K562 (cell line): Measurements from ENCODE around the gene KIF6. TPM values are rescaled to one million over a fixed set of nuclear protein-coding genes. Genes with fewer than 3 reads are reported as not detected.

Experiments used
- ATAC-seq: fragments of 200-7000 bp; cut with Tn5 transposase; 3 replicates; pipeline ENCODE4 v1.9.1; 2020; ENCODE audit warnings: moderate library complexity
- BruUV-seq: library from RNA; stranded (reverse); fragments of 400-500 nt; replicated peaks from 2 replicates; lab custom pipeline; 2021; lab: Mats Ljungman, UMichigan
- CTCF ChIA-PET: fragments of 300-600 bp; formaldehyde crosslinking; extraction: SDS; loops from one replicate; lab custom pipeline; 2021; ENCODE audit warnings: low intra/inter-chr PET ratio; lab: Yijun Ruan, JAX
- POLR2A ChIA-PET: fragments of 300-600, 350-650 bp; sonication (Branson Sonifier 250); formaldehyde crosslinking; extraction: SDS; loops from one replicate; lab custom pipeline; 2021; ENCODE audit warnings: antibody characterized with exemption, inconsistent platforms; lab: Yijun Ruan, JAX
- DNase-seq, 4 experiments: peaks; one replicate each; pipeline versions ENCODE4 v3.0.0 to v3.0.0-alpha.2; 2011 to 2018; ENCODE audit warnings: low spot score in 3 of 4, mixed read lengths in 3 of 4; ENCODE audit errors: extremely low read depth in 1 of 4
- FAIRE-seq: peaks from 2 replicates; lab custom pipeline; 2011; peaks lifted over from hg19 to GRCh38; lab: Jason Lieb, UNC
- H2AFZ ChIP-seq: 2 replicates; pipeline ENCODE4 v1.6.0; 2011; ENCODE audit warnings: low read depth, low read length, control low read depth, inconsistent platforms
- H3K27ac ChIP-seq: fragments of 200-600 bp; 3 replicates; pipeline ENCODE4 v1.8.0; 2011; ENCODE audit warnings: low read depth, mild to moderate bottlenecking, control low read depth, inconsistent platforms, low read length, moderate library complexity, mixed read lengths; ENCODE audit errors: extremely low read depth
- H3K27me3 ChIP-seq, 2 experiments: fragments of 300-600 bp in 1 of 2; 2 replicates in 1 of 2; 3 replicates in 1 of 2; pipeline versions ENCODE4 v1.6.0 to v1.8.0; 2011; ENCODE audit warnings: inconsistent platforms in 2 of 2, low read length in 2 of 2, mild to moderate bottlenecking in 1 of 2, mixed read lengths in 1 of 2, moderate library complexity in 1 of 2; ENCODE audit not compliant: control insufficient read depth in 2 of 2, insufficient read depth in 2 of 2
- H3K36me3 ChIP-seq: fragments of 300-600 bp; 3 replicates; pipeline ENCODE4 v1.8.0; 2011; ENCODE audit warnings: mild to moderate bottlenecking, low read length, inconsistent platforms; ENCODE audit not compliant: control insufficient read depth, insufficient read depth
- H3K4me1 ChIP-seq, 2 experiments: fragments of 200-600 bp in 1 of 2; replicated peaks in 1 of 2; 2 replicates in 1 of 2; 3 replicates in 1 of 2; pipeline versions ENCODE4 v1.5.1 to v1.8.0; 2011; ENCODE audit warnings: inconsistent platforms in 2 of 2, low read length in 2 of 2, mild to moderate bottlenecking in 1 of 2, mixed read lengths in 1 of 2, moderate library complexity in 1 of 2; ENCODE audit not compliant: control insufficient read depth in 2 of 2, insufficient read depth in 2 of 2
- H3K4me2 ChIP-seq: 2 replicates; pipeline ENCODE4 v1.6.1; 2011; ENCODE audit warnings: low read length, control low read depth, inconsistent platforms, mixed read lengths; ENCODE audit not compliant: insufficient read depth
- H3K4me3 ChIP-seq: fragments of 200-600 bp; sonication (generic), shearing (Covaris generic); 2 replicates; pipeline ENCODE4 v1.5.1; 2016; ENCODE audit warnings: control low read depth, inconsistent platforms
- H3K79me2 ChIP-seq: fragments of 200-600 bp; 3 replicates; pipeline ENCODE4 v1.8.0; 2011; ENCODE audit warnings: low read length, inconsistent platforms; ENCODE audit not compliant: control insufficient read depth, insufficient read depth
- H3K9ac ChIP-seq, 2 experiments: 2 replicates each; pipeline versions ENCODE4 v1.6.0 to v1.6.1; 2011; ENCODE audit warnings: low read depth in 2 of 2, low read length in 2 of 2, control low read depth in 1 of 2, inconsistent platforms in 1 of 2, mild to moderate bottlenecking in 1 of 2, mixed read lengths in 1 of 2; ENCODE audit not compliant: insufficient read depth in 1 of 2
- H3K9me1 ChIP-seq: one replicate; pipeline ENCODE4 v1.6.0; 2011; ENCODE audit warnings: inconsistent platforms, mild to moderate bottlenecking, low read length, moderate library complexity; ENCODE audit not compliant: control insufficient read depth, insufficient read depth
- H3K9me3 ChIP-seq: replicated peaks from 2 replicates; pipeline ENCODE4 v1.5.1; 2011; ENCODE audit warnings: low read depth, low read length, inconsistent platforms; ENCODE audit not compliant: control insufficient read depth, insufficient read depth
- H4K20me1 ChIP-seq: replicated peaks from 2 replicates; pipeline ENCODE4 v1.6.1; 2011; ENCODE audit warnings: low read length, inconsistent platforms, mixed read lengths; ENCODE audit not compliant: control insufficient read depth, insufficient read depth
- CBX5 ChIP-seq: IDR thresholded peaks from 2 replicates; pipeline ENCODE4 v1.6.1; 2014; ENCODE audit warnings: low read depth, borderline replicate concordance
- CTCFL ChIP-seq: IDR thresholded peaks from 2 replicates; pipeline ENCODE4 v1.6.1; 2011; ENCODE audit warnings: borderline replicate concordance, low read depth, mild to moderate bottlenecking, moderate library complexity, low read length; ENCODE audit not compliant: insufficient read depth, poor library complexity, severe bottlenecking
- EGR1 ChIP-seq: fragments of 450-650 bp; conservative IDR thresholded peaks from 2 replicates; pipeline ENCODE4 v1.6.1; 2017; ENCODE audit warnings: mild to moderate bottlenecking
- HES1 ChIP-seq: fragments of 450-650 bp; IDR thresholded peaks from 2 replicates; pipeline ENCODE4 v1.6.1; 2016; ENCODE audit warnings: low read depth, mild to moderate bottlenecking, moderate library complexity
- ILK ChIP-seq: fragments of 450-650 bp; IDR thresholded peaks from 2 replicates; pipeline ENCODE4 v1.6.1; 2016; ENCODE audit warnings: missing genetic modification characterization, low read depth, mild to moderate bottlenecking, missing compliant biosample characterization, moderate library complexity, borderline replicate concordance
- MCM5 ChIP-seq: fragments of 450-650 bp; IDR thresholded peaks from 2 replicates; pipeline ENCODE4 v1.6.1; 2016; ENCODE audit warnings: low read depth
- NFIX ChIP-seq: fragments of 250-450 bp; sonication (Bioruptor Pico); IDR thresholded peaks from 2 replicates; pipeline ENCODE4 v1.4.0; 2020; ENCODE audit warnings: low read depth, mild to moderate bottlenecking, moderate library complexity
- SMAD4 ChIP-seq: fragments of 250-450 bp; sonication (Bioruptor Pico); conservative IDR thresholded peaks from 2 replicates; pipeline ENCODE4 v1.8.0; 2021; ENCODE audit warnings: inconsistent platforms, mild to moderate bottlenecking, moderate library complexity
- SNRNP70 ChIP-seq: fragments of 200-400 bp; formaldehyde crosslinking; optimal IDR thresholded peaks from 2 replicates; pipeline ENCODE3; 2017; ENCODE audit warnings: low read depth, low read length
- TSHZ1 ChIP-seq: fragments of 250-450 bp; sonication (Bioruptor Pico); IDR thresholded peaks from 2 replicates; pipeline ENCODE4 v1.4.0; 2020; ENCODE audit warnings: mild to moderate bottlenecking, moderate library complexity
- WGBS: fragments of 100-300 bp; shearing (Covaris generic); methylation state at CpG from one replicate; pipeline ENCODE4 v1.1.6; 2016; ENCODE audit warnings: low coverage, mixed read lengths; ENCODE audit not compliant: insufficient coverage; ENCODE audit errors: missing lambda C conversion rate; 5-methylcytosine and 5-hydroxymethylcytosine counted together
- in situ Hi-C: fragments of 300-500 bp; cut with MboI; formaldehyde crosslinking; loops from 4 replicates; pipeline ENCODE4 v1.15.0; 2018; ENCODE audit warnings: inconsistent platforms, mixed read lengths
- intact Hi-C: fragments of 100-400 bp; cut with micrococcal nuclease; formaldehyde crosslinking; loops from 2 replicates; pipeline ENCODE4 v1.14.2; 2022
- polyA plus RNA-seq, 8 experiments: library from polyadenylated mRNA; depleted of rRNA in 4 of 8; stranded (reverse) in 5 of 8; unstranded in 3 of 8; fragments of >200 nt; fragmentation: Nextera tagmentation in 2 of 8; fragmentation: Illumina TruSeq in 1 of 8; extraction: Ambion mirVana in 2 of 8; extraction: Trizol in 1 of 8; gene quantifications; 2 replicates each; pipeline versions ENCODE4 v1.2.1 to v1.2.3, GENCODE V29; 2011 to 2014; ENCODE audit warnings: inconsistent platforms in 1 of 8, missing spikeins in 1 of 8
- total RNA-seq, 7 experiments: library from RNA; depleted of rRNA in 6 of 7; stranded (reverse); fragments of >200 nt in 6 of 7; fragmentation: Illumina TruSeq in 2 of 7; extraction: Trizol in 2 of 7; gene quantifications; 2 replicates each; pipeline versions ENCODE4 v1.2.1 to v1.2.3, GENCODE V29; 2011 to 2021; ENCODE audit warnings: low replicate concordance in 1 of 7

Gene KIF6
- total and polyA plus RNA-seq, 9 of the 15 experiments (the other 6 are each of a cell fraction or from before 2014, with no cell fraction given) = not detected

GRCh38 chr6:39417440-39417839 lies 307.8 kb downstream of the KIF6 start:
- Histone ChIP-seq H3K4me2 (no peak overlapping the region), H2AFZ (no peak overlapping the region), H3K4me1 (no peaks in the 10 kb centered on the region), H3K79me2 (no peaks in the 10 kb centered on the region), H3K9me3 (no peaks in the 10 kb centered on the region), H3K9me1 (no peaks in the 10 kb centered on the region), H3K9ac (no peak overlapping the region), H3K27ac (no peak overlapping the region), H3K36me3 (no peaks in the 10 kb centered on the region), H3K27me3 (peaks cover 10 to 11% of the 10 kb centered on the region in 2 experiments; a peak in 4 of 5 replicates), H3K4me3 (no peak overlapping the region), H4K20me1 (no peaks in the 10 kb centered on the region)
- intact Hi-C loops (no loop called here), in situ Hi-C loops (loop anchor here (5.0 kb wide), 1 partner anchor 50 kb away; no protein-coding TSS in a partner anchor)
- no TSS peak for BruUV-seq
- CTCF ChIA-PET = no interaction called here
- POLR2A ChIA-PET = no interaction called here
- DNase-seq (no peak), FAIRE-seq (no peak), ATAC-seq (no peak)
- 0% methylated on average over 2 of the region's 2 CpGs for WGBS
- TF ChIP-seq CBX5 (no peak), NFIX (CRISPR knock-in tag) (no peak), MCM5 (no peak), EGR1 (no peak), HES1 (no peak)

- no peaks in the 10 kb centered on the region for H3K4me1 ChIP-seq
- FAIRE-seq (no peak), ATAC-seq (no peak), DNase-seq (no peak)
- no peaks in the 10 kb centered on the region for H3K9me1 ChIP-seq
- no peak overlapping the region for H3K27ac ChIP-seq
- H3K4me2 ChIP-seq = no peak overlapping the region
- H3K4me3 ChIP-seq = no peak overlapping the region
- H3K9ac ChIP-seq = no peak overlapping the region
- ChIA-PET POLR2A (no interaction called here), CTCF (interaction anchor here (0.6 kb wide), 1 partner anchor 356 kb away, joined by 3 read pairs; no protein-coding TSS in a partner anchor)
- 0% methylated on average over 4 of the region's 4 CpGs for WGBS
- in situ Hi-C loops (loop anchor here (5.0 kb wide), 1 partner anchor 49 kb away; no protein-coding TSS in a partner anchor), intact Hi-C loops (no loop called here)
- no peaks in the 10 kb centered on the region for H4K20me1 ChIP-seq
- no TSS peak for BruUV-seq
- H3K27me3 ChIP-seq = peaks cover 3 to 7% of the 10 kb centered on the region in 2 experiments; a peak in 4 of 5 replicates
- no peaks in the 10 kb centered on the region for H3K36me3 ChIP-seq
- H2AFZ ChIP-seq = no peak overlapping the region
- H3K9me3 ChIP-seq = no peaks in the 10 kb centered on the region
- H3K79me2 ChIP-seq = no peaks in the 10 kb centered on the region
- TF ChIP-seq CTCFL = no peak
- TF ChIP-seq SMAD4 (CRISPR knock-in tag) = no peak
- TF ChIP-seq TSHZ1 (CRISPR knock-in tag) = no peak
- TF ChIP-seq ILK (tag) = no peak
- TF ChIP-seq SNRNP70 = no peak
These were observed 308.5 kb downstream of the KIF6 start for GRCh38 chr6:39416728-39417127.
